Activated T-helper 1 cell treated with anti-CD3 and anti-CD28 coated beads, Interleukin-12 subunit alpha, Interleukin-12 subunit beta, Interleukin-2, Interleukin-4 antibody, amounts not matched to agents 30 ng/mL and 10 ng/mL and 1 ng/mL, durations not matched to agents 14 hours and 24 hours and 36 hours (primary cell): ENCODE results near the gene MTFMT. TPM values are rescaled to one million over a fixed set of nuclear protein-coding genes. Genes with fewer than 3 reads are reported as not detected.

Experiments
- DNase-seq: peaks from one replicate; pipeline ENCODE4 v3.0.0; 2021; ENCODE audit warnings: low spot score
- H3K27ac Mint-ChIP-seq: one replicate; pipeline ENCODE4 v1.8.0; 2021; ENCODE audit warnings: mild to moderate bottlenecking, mixed read lengths
- H3K27me3 Mint-ChIP-seq: one replicate; pipeline ENCODE4 v1.8.0; 2022; ENCODE audit warnings: mild to moderate bottlenecking, moderate library complexity, mixed read lengths; ENCODE audit not compliant: insufficient read depth
- H3K36me3 Mint-ChIP-seq: one replicate; pipeline ENCODE4 v1.8.0; 2021; ENCODE audit warnings: low read depth, mixed read lengths
- H3K4me1 Mint-ChIP-seq: one replicate; pipeline ENCODE4 v1.8.0; 2021; ENCODE audit warnings: low read depth, mixed read lengths
- H3K4me3 Mint-ChIP-seq: one replicate; pipeline ENCODE4 v1.8.0; 2021; ENCODE audit warnings: mild to moderate bottlenecking, moderate library complexity, mixed read lengths
- H3K9me3 Mint-ChIP-seq: one replicate; pipeline ENCODE4 v1.8.0; 2021; ENCODE audit warnings: mixed read lengths
- intact Hi-C: fragments of 100-400 bp; cut with micrococcal nuclease; formaldehyde crosslinking; loops from one replicate; pipeline ENCODE4 v1.15.1; 2024
- total RNA-seq: library from RNA; stranded (reverse); gene quantifications from 2 replicates; pipeline ENCODE4 v1.2.3, GENCODE V29; 2022

Gene MTFMT
- total RNA-seq, 1 donor from 2014 or later, result 18.8 TPM

DNA sequence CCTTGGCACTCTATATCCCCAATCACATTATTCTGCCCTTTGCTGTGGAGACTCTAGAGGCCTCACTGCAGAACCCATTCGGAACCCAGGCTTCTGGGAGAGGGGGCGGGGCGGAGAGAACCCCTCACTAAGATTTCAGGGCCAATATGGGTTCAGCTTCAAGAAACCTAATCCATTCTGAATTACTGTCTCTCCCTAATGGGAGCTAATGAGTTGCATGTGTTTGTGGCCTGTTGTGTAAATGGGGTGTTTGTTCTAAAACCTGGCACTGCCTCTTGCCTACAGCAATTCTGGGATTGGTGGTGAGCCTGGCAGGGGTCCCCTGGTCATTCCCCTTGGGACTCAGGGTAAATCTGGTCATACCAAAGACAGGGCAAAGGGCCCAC, 39.0 kb upstream of the MTFMT start:
- Mint-ChIP-seq H3K4me3 (no peak overlapping the region), H3K36me3 (peaks cover 2% of the 10 kb centered on the region), H3K4me1 (peaks cover 4% of the 10 kb centered on the region), H3K9me3 (no peaks in the 10 kb centered on the region), H3K27ac (no peak overlapping the region), H3K27me3 (peaks cover 37% of the 10 kb centered on the region)
- intact Hi-C loops, result no loop called here
- no peak for DNase-seq

DNA sequence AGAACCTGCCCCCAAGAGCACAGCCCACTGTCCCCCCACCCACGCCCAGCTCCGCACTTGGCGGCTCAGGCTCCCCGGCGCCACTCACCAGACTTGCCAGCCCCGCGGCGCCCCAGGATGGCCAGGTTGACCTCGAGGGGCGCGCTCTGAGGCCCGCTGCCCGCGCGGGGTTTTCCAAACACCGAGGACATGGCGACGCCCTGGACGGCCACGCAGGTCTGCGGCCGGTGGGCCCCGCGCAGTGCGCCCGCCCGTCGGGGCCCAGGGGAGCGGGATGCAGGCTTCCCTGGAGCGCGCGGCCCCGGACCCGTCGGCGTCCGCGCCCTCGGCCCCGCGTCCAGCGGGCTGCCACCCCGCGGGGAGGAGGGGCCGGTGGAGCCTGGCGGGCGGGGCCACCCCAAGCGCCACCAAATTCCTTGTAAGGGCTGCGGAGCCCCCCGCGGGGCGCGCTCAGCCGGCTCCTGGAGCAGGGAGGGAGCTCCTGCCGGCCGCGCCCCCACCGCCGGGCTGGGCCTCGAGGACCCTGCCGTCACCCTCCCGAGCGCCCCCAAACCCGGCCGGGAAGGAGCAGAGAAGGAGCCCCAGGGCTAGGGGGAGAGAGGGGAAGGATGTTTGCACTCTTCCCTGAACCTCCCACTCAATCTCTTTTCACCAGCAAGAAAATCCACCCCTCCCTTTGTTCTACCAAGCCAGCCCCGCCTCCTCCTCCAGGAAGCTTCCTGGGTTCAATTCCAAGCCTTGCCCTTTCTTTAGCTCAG, 38.4 kb upstream of the MTFMT start, which contains the start of gene RASL12:
Gene RASL12, minus strand, starts transcription at position 347 of the 758 bp plus-strand sequence. Its CDS starts 156 bp downstream, at position 191.
- Mint-ChIP-seq H3K36me3 (peaks cover 2% of the 10 kb centered on the region), H3K4me3 (peak within 1 kb of the TSS; percentile 26), H3K27me3 (peaks cover 39% of the 10 kb centered on the region), H3K9me3 (no peaks in the 10 kb centered on the region), H3K4me1 (peaks cover 4% of the 10 kb centered on the region), H3K27ac (no peak within 1 kb of the TSS)
- no peak for DNase-seq
- intact Hi-C loops, result no loop called here

DNA sequence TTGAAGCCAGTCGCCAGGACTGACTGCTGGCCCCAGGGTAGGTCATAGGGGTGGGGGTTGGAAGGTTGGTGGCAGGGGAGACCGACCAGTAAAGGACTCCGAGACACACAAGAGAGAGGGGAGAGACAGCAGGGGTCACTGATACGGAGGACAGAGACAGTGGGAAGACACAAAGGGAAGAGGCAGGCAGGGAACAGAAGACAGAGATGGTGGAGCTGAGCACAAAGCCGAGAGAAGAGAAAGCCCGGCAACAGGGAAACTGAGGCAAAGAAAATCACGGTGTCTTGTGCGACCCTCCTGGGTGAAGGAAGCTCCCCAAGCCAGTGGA, 37.8 kb upstream of the MTFMT start:
- Mint-ChIP-seq H3K27ac (no peak overlapping the region), H3K4me1 (peaks cover 4% of the 10 kb centered on the region), H3K27me3 (peaks cover 39% of the 10 kb centered on the region), H3K9me3 (no peaks in the 10 kb centered on the region), H3K4me3 (peak overlapping the region; percentile 26), H3K36me3 (peaks cover 2% of the 10 kb centered on the region)
- intact Hi-C loops, result no loop called here
- no peak for DNase-seq

- H3K36me3 Mint-ChIP-seq, result peaks cover 2% of the 10 kb centered on the region
- intact Hi-C loops, result no loop called here
Measured at GRCh38 chr15:65066635-65067316, 37.3 kb upstream of the MTFMT start.

DNA sequence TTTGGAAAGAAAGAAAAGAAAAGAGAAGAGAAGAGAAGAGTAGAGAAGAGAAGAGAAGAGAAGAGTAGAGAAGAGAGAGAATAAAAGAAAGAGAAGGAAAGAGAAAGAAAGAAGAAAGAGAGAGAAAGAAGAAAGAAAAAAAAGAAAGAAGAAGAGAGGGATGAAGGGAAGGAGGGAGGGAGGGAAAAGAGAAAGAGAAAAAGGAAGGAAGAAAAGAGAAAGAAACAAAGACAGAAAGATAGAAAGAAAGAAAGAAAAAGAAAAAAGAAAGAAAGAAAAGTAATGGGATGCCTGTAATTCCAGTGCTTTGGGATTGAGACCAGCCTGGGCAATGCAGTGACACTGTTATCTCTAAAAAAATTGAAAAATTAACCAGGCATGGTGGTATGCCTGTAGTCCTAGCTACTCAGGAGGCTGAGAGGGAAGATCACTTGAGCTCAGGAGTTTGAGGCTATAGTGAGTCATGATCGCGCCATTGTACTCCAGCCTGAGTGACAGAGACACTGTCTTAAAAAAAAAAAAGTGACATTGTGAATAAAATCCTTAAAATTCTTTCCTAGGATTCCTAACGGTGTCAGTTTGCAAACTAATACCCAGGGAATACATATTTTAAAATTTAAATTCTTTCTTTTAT, 36.7 kb upstream of the MTFMT start:
- H3K27ac Mint-ChIP-seq, result no peak overlapping the region
- no peak for DNase-seq
- intact Hi-C loops, result no loop called here
- H3K27me3 Mint-ChIP-seq, result peaks cover 39% of the 10 kb centered on the region
- H3K4me3 Mint-ChIP-seq, result no peak overlapping the region
- no peaks in the 10 kb centered on the region for H3K9me3 Mint-ChIP-seq
- peaks cover 2% of the 10 kb centered on the region for H3K36me3 Mint-ChIP-seq
- peaks cover 4% of the 10 kb centered on the region for H3K4me1 Mint-ChIP-seq

More at GRCh38 chr15:65066635-65067316, 37.3 kb upstream of the MTFMT start:
- Mint-ChIP-seq H3K27ac (no peak overlapping the region), H3K27me3 (peaks cover 39% of the 10 kb centered on the region), H3K9me3 (no peaks in the 10 kb centered on the region), H3K4me1 (peaks cover 4% of the 10 kb centered on the region), H3K4me3 (peak overlapping the region; percentile 26)
- no peak for DNase-seq

GRCh38 chr15:65062726-65063125, 33.3 kb upstream of the MTFMT start:
- Mint-ChIP-seq H3K4me1 (peaks cover 4% of the 10 kb centered on the region), H3K4me3 (no peak overlapping the region), H3K27ac (no peak overlapping the region), H3K27me3 (peaks cover 26% of the 10 kb centered on the region), H3K9me3 (no peaks in the 10 kb centered on the region), H3K36me3 (peaks cover 2% of the 10 kb centered on the region)
- no peak for DNase-seq
- intact Hi-C loops, result no loop called here

GRCh38 chr15:65062061-65062460, 32.6 kb upstream of the MTFMT start:
- no peak for DNase-seq

GRCh38 chr15:65060641-65061397, 31.4 kb upstream of the MTFMT start:
- no peak for DNase-seq
- no peak overlapping the region for H3K4me3 Mint-ChIP-seq
- peaks cover 11% of the 10 kb centered on the region for H3K27me3 Mint-ChIP-seq
- no peak overlapping the region for H3K27ac Mint-ChIP-seq
- peaks cover under 1% of the 10 kb centered on the region for H3K4me1 Mint-ChIP-seq
- no peaks in the 10 kb centered on the region for H3K36me3 Mint-ChIP-seq
- no peaks in the 10 kb centered on the region for H3K9me3 Mint-ChIP-seq
- intact Hi-C loops, result no loop called here

More at GRCh38 chr15:65062061-65062460, 32.6 kb upstream of the MTFMT start:
- no peaks in the 10 kb centered on the region for H3K36me3 Mint-ChIP-seq
- no peak overlapping the region for H3K4me3 Mint-ChIP-seq
- no peak overlapping the region for H3K27ac Mint-ChIP-seq
- intact Hi-C loops, result no loop called here
- H3K27me3 Mint-ChIP-seq, result peaks cover 23% of the 10 kb centered on the region
- no peaks in the 10 kb centered on the region for H3K9me3 Mint-ChIP-seq
- H3K4me1 Mint-ChIP-seq, result peaks cover under 1% of the 10 kb centered on the region

DNA sequence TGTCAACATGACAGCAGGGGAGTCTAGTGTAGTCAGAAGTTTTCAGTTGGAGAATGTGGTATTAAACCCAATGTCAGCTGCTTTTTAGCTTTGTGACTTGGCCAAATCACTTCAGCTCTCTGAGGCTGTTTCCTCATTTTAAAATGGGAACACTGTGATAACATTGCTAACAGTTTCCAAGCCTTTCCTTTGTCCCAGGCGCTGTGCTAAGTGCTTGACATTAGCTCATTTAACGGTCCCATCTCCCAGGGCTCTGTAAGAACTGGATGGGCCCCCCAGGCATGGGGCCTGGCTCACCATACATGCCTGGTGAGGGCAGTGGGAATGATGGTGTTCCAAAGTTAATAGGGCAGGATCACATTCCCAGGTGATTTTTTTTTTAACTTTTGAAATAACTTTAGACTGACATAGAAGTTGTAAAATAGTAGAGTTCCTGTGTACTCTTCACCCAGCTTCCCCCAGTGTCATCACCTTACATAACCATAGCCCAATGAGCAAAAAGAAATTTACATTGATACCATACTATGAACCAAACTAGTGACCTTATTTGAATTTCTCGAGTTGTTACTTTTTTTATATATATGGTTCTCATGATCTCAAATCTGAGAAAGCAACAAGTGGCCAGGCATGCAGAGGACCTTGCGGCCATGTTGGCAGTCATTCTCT, 30.6 kb upstream of the MTFMT start:
- Mint-ChIP-seq H3K36me3 (no peaks in the 10 kb centered on the region), H3K27me3 (peaks cover 7% of the 10 kb centered on the region), H3K27ac (no peak overlapping the region), H3K4me1 (peaks cover 5% of the 10 kb centered on the region), H3K9me3 (no peaks in the 10 kb centered on the region), H3K4me3 (no peak overlapping the region)
- no peak for DNase-seq
- intact Hi-C loops, result no loop called here

- DNase-seq, result no peak
- Mint-ChIP-seq H3K36me3 (no peaks in the 10 kb centered on the region), H3K9me3 (no peaks in the 10 kb centered on the region), H3K27ac (no peak overlapping the region), H3K27me3 (peaks cover 6% of the 10 kb centered on the region), H3K4me1 (peaks cover 5% of the 10 kb centered on the region), H3K4me3 (no peak overlapping the region)
- intact Hi-C loops, result no loop called here
Measured at GRCh38 chr15:65059369-65059750, 29.9 kb upstream of the MTFMT start.

- intact Hi-C loops, result no loop called here
- Mint-ChIP-seq H3K9me3 (no peaks in the 10 kb centered on the region), H3K27me3 (peaks cover 6% of the 10 kb centered on the region), H3K4me1 (peaks cover 5% of the 10 kb centered on the region), H3K36me3 (no peaks in the 10 kb centered on the region), H3K27ac (no peak overlapping the region), H3K4me3 (no peak overlapping the region)
- DNase-seq, result no peak
Measured at GRCh38 chr15:65058394-65059368, 29.2 kb upstream of the MTFMT start.
